Mesendoderm (in vitro differentiated cells): Measurements from ENCODE around the gene HTRA2.
A peak's percentile ranks its signal among the peaks of the same experiment; 100 is the strongest.

ENCODE experiments used
- DNase-seq: peaks from one replicate; pipeline ENCODE4 v3.0.0; 2013
- H2AK5ac ChIP-seq: 2 replicates; pipeline ENCODE4 v1.6.1; 2013; ENCODE audit warnings: low read length, inconsistent platforms
- H2BK120ac ChIP-seq: 2 replicates; pipeline ENCODE4 v1.6.1; 2013; ENCODE audit warnings: low read depth, mild to moderate bottlenecking, low read length, moderate library complexity, mixed read lengths
- H2BK15ac ChIP-seq: replicated peaks from 2 replicates; pipeline ENCODE4 v1.6.1; 2013; ENCODE audit warnings: low read depth, mild to moderate bottlenecking, moderate library complexity
- H2BK5ac ChIP-seq: 2 replicates; pipeline ENCODE4 v1.6.1; 2013; ENCODE audit warnings: low read length, inconsistent platforms
- H3K18ac ChIP-seq: 2 replicates; pipeline ENCODE4 v1.6.1; 2013; ENCODE audit warnings: mild to moderate bottlenecking, low read length, mixed read lengths
- H3K23ac ChIP-seq: one replicate; pipeline ENCODE4 v1.6.1; 2013; ENCODE audit warnings: low read length
- H3K27ac ChIP-seq: 2 replicates; pipeline ENCODE4 v1.5.1; 2013; ENCODE audit warnings: low read depth, mild to moderate bottlenecking, inconsistent platforms, low read length, moderate library complexity
- H3K27me3 ChIP-seq: 2 replicates; pipeline ENCODE4 v1.6.1; 2013; ENCODE audit warnings: low read length, control low read depth, mild to moderate bottlenecking, inconsistent platforms; ENCODE audit not compliant: insufficient read depth, poor library complexity
- H3K36me3 ChIP-seq: 2 replicates; pipeline ENCODE4 v1.6.1; 2013; ENCODE audit warnings: low read length, inconsistent platforms; ENCODE audit not compliant: control insufficient read depth, insufficient read depth
- H3K4ac ChIP-seq: one replicate; pipeline ENCODE4 v1.6.1; 2013; ENCODE audit warnings: low read depth, mild to moderate bottlenecking, low read length, moderate library complexity
- H3K4me1 ChIP-seq: 2 replicates; pipeline ENCODE4 v1.6.1; 2013; ENCODE audit warnings: low read depth, low read length, inconsistent platforms; ENCODE audit not compliant: control insufficient read depth
- H3K4me2 ChIP-seq: 2 replicates; pipeline ENCODE4 v1.6.1; 2013; ENCODE audit warnings: low read length
- H3K4me3 ChIP-seq: 2 replicates; pipeline ENCODE4 v1.5.1; 2013; ENCODE audit warnings: mild to moderate bottlenecking, low read length
- H3K56ac ChIP-seq: one replicate; pipeline ENCODE4 v1.6.1; 2013; ENCODE audit warnings: low read length
- H3K79me1 ChIP-seq: 2 replicates; pipeline ENCODE4 v1.6.1; 2013; ENCODE audit warnings: low read length, inconsistent platforms
- H3K79me2 ChIP-seq: 2 replicates; pipeline ENCODE4 v1.6.1; 2013; ENCODE audit warnings: mild to moderate bottlenecking, low read length; ENCODE audit not compliant: control insufficient read depth, insufficient read depth
- H3K9ac ChIP-seq: 2 replicates; pipeline ENCODE4 v1.6.1; 2013; ENCODE audit warnings: low read length, inconsistent platforms
- H4K5ac ChIP-seq: one replicate; pipeline ENCODE4 v1.6.1; 2013; ENCODE audit warnings: low read length
- H4K8ac ChIP-seq: one replicate; pipeline ENCODE4 v1.6.1; 2013; ENCODE audit warnings: low read depth, mild to moderate bottlenecking, control low read depth, low read length, moderate library complexity
- WGBS: extraction: QIAGEN DNeasy Blood & Tissue Kit; methylation state at CpG from one replicate; pipeline ENCODE4 v1.1.7; 2013; ENCODE audit warnings: low lambda C conversion rate, missing lambda C conversion rate; ENCODE audit not compliant: insufficient coverage; ENCODE audit errors: extremely low coverage; 5-methylcytosine and 5-hydroxymethylcytosine counted together

HTRA2 gene

GRCh38 chr2:74530239-74531187, 780 bp downstream of the HTRA2 start:
- no peaks in the 10 kb centered on the region for H3K27me3 ChIP-seq
- H3K4me3 ChIP-seq, result peak overlapping the region; percentile 75
- peak overlapping the region; percentile 43 for H3K4me2 ChIP-seq
- peaks cover 8% of the 10 kb centered on the region for H3K4me1 ChIP-seq
- peak overlapping the region; percentile 91 for H3K56ac ChIP-seq
- H3K18ac ChIP-seq, result peak overlapping the region; percentile 72
- no peak overlapping the region for H2BK15ac ChIP-seq
- peak overlapping the region; percentile 81 for H3K9ac ChIP-seq
- no peak overlapping the region for H4K5ac ChIP-seq
- no peak overlapping the region for H2BK120ac ChIP-seq
- no peak overlapping the region for H3K23ac ChIP-seq
- peaks cover 17% of the 10 kb centered on the region for H3K79me1 ChIP-seq
- no peak overlapping the region for H4K8ac ChIP-seq
- H3K79me2 ChIP-seq, result peaks cover 16% of the 10 kb centered on the region
- no CpG with 5 or more reads among the region's 54 CpGs for WGBS
- no peak overlapping the region for H3K27ac ChIP-seq
- H2AK5ac ChIP-seq, result no peak overlapping the region
- H2BK5ac ChIP-seq, result no peak overlapping the region
- DNase-seq, result peak; percentile 67
- peaks cover 6% of the 10 kb centered on the region for H3K36me3 ChIP-seq
- peak overlapping the region; percentile 70 for H3K4ac ChIP-seq

- no peak overlapping the region for H4K5ac ChIP-seq
- H3K27me3 ChIP-seq, result no peaks in the 10 kb centered on the region
- no CpG with 5 or more reads among the region's 7 CpGs for WGBS
- H3K4me1 ChIP-seq, result peaks cover 8% of the 10 kb centered on the region
- H3K4me2 ChIP-seq, result no peak overlapping the region
- no peak overlapping the region for H2BK15ac ChIP-seq
- H3K23ac ChIP-seq, result no peak overlapping the region
- H3K18ac ChIP-seq, result no peak overlapping the region
- no peak overlapping the region for H2BK5ac ChIP-seq
- H3K4ac ChIP-seq, result no peak overlapping the region
- H3K27ac ChIP-seq, result no peak overlapping the region
- no peak overlapping the region for H2AK5ac ChIP-seq
- H3K36me3 ChIP-seq, result peaks cover 6% of the 10 kb centered on the region
- H3K79me2 ChIP-seq, result peaks cover 16% of the 10 kb centered on the region
- H3K4me3 ChIP-seq, result no peak overlapping the region
- H3K9ac ChIP-seq, result no peak overlapping the region
- no peak overlapping the region for H4K8ac ChIP-seq
- peaks cover 17% of the 10 kb centered on the region for H3K79me1 ChIP-seq
- H3K56ac ChIP-seq, result no peak overlapping the region
- no peak overlapping the region for H2BK120ac ChIP-seq
- no peak for DNase-seq
Observed at GRCh38 chr2:74531666-74532065, 1.9 kb downstream of the HTRA2 start.

- no peak for DNase-seq
- Histone ChIP-seq H3K27me3 (no peaks in the 10 kb centered on the region), H3K4me2 (no peak overlapping the region), H4K5ac (no peak overlapping the region), H3K23ac (no peak overlapping the region), H3K18ac (no peak overlapping the region), H3K27ac (no peak overlapping the region), H3K9ac (no peak overlapping the region), H2BK120ac (no peak overlapping the region), H3K79me1 (peaks cover 17% of the 10 kb centered on the region), H3K56ac (no peak overlapping the region), H2BK5ac (no peak overlapping the region), H3K4me3 (no peak overlapping the region), H3K79me2 (peaks cover 16% of the 10 kb centered on the region), H4K8ac (no peak overlapping the region), H3K4ac (no peak overlapping the region), H3K4me1 (peaks cover 8% of the 10 kb centered on the region), H3K36me3 (peaks cover 2% of the 10 kb centered on the region), H2BK15ac (no peak overlapping the region), H2AK5ac (no peak overlapping the region)
Observed at GRCh38 chr2:74532222-74532621, 2.5 kb downstream of the HTRA2 start.

- H3K9ac ChIP-seq, result no peak overlapping the region
- no peaks in the 10 kb centered on the region for H3K36me3 ChIP-seq
- no CpG with 5 or more reads among the region's 4 CpGs for WGBS
Observed at GRCh38 chr2:74533464-74533863, 3.7 kb downstream of the HTRA2 start.

GRCh38 chr2:74534411-74534810, 4.7 kb downstream of the HTRA2 start:
- H3K4me3 ChIP-seq, result no peak overlapping the region
- H2BK120ac ChIP-seq, result no peak overlapping the region
- no CpG with 5 or more reads among the region's 12 CpGs for WGBS

More at GRCh38 chr2:74533464-74533863, 3.7 kb downstream of the HTRA2 start:
- H3K27me3 ChIP-seq, result no peaks in the 10 kb centered on the region
- no peak overlapping the region for H2BK120ac ChIP-seq
- peaks cover 7% of the 10 kb centered on the region for H3K79me2 ChIP-seq
- no peak overlapping the region for H4K5ac ChIP-seq
- no peak overlapping the region for H4K8ac ChIP-seq
- no peak overlapping the region for H2BK15ac ChIP-seq
- no peak overlapping the region for H2AK5ac ChIP-seq
- H3K18ac ChIP-seq, result no peak overlapping the region
- no peak overlapping the region for H3K4me2 ChIP-seq
- no peak for DNase-seq
- no peak overlapping the region for H3K27ac ChIP-seq
- no peak overlapping the region for H3K56ac ChIP-seq
- peaks cover 4% of the 10 kb centered on the region for H3K4me1 ChIP-seq
- no peak overlapping the region for H3K23ac ChIP-seq
- peaks cover 8% of the 10 kb centered on the region for H3K79me1 ChIP-seq
- no peak overlapping the region for H3K4ac ChIP-seq
- H2BK5ac ChIP-seq, result no peak overlapping the region
- no peak overlapping the region for H3K4me3 ChIP-seq

More at GRCh38 chr2:74534411-74534810, 4.7 kb downstream of the HTRA2 start:
- Histone ChIP-seq H3K36me3 (no peaks in the 10 kb centered on the region), H3K4me2 (no peak overlapping the region), H4K8ac (no peak overlapping the region), H3K27me3 (no peaks in the 10 kb centered on the region), H3K9ac (no peak overlapping the region), H3K23ac (no peak overlapping the region), H2BK15ac (no peak overlapping the region), H3K4me1 (peaks cover 2% of the 10 kb centered on the region), H3K79me1 (peaks cover 1% of the 10 kb centered on the region), H3K4ac (no peak overlapping the region), H2BK5ac (no peak overlapping the region), H3K27ac (no peak overlapping the region), H2AK5ac (no peak overlapping the region), H3K79me2 (no peaks in the 10 kb centered on the region), H3K56ac (no peak overlapping the region), H3K18ac (no peak overlapping the region), H4K5ac (no peak overlapping the region)
- DNase-seq, result no peak
